ENCODE results near the gene NKIRAS1.
"Not testable (repeated sequence)": the region's sequence is repeated elsewhere in the genome, so short reads cannot be mapped to it uniquely, and the experiment has no call there.

NKIRAS1 gene

GRCh38 chr3:23895181-23895580, 21.6 kb downstream of the NKIRAS1 start:
- no peak for DNase-seq

GRCh38 chr3:23894254-23895061, 22.3 kb downstream of the NKIRAS1 start:
- DNase-seq, result peak; percentile 43

- no peak for DNase-seq
Measured at GRCh38 chr3:23889950-23890349, 26.8 kb downstream of the NKIRAS1 start.

GRCh38 chr3:23889386-23889785, 27.4 kb downstream of the NKIRAS1 start:
- no peak for DNase-seq

- peak; percentile 70 for DNase-seq
Measured at GRCh38 chr3:23888617-23889228, 28.1 kb downstream of the NKIRAS1 start.

GRCh38 chr3:23886311-23886710, 30.5 kb downstream of the NKIRAS1 start:
- DNase-seq, result no peak

- DNase-seq, result no peak
Measured at GRCh38 chr3:23885210-23885609, 31.6 kb downstream of the NKIRAS1 start.

- DNase-seq, result peak; percentile 44
Measured at GRCh38 chr3:23884481-23884880, 32.3 kb downstream of the NKIRAS1 start.

- no peak for DNase-seq
Measured at GRCh38 chr3:23882487-23882918, 34.3 kb downstream of the NKIRAS1 start.

GRCh38 chr3:23881993-23882392, 34.8 kb downstream of the NKIRAS1 start:
- peak; percentile 39 for DNase-seq

GRCh38 chr3:23880703-23881339, 36.0 kb downstream of the NKIRAS1 start:
- DNase-seq, result peak; percentile 32

GRCh38 chr3:23879485-23879884, 37.3 kb downstream of the NKIRAS1 start:
- DNase-seq, result no peak

- DNase-seq, result peak; percentile 88
Measured at GRCh38 chr3:23877329-23877980, 39.3 kb downstream of the NKIRAS1 start.

GRCh38 chr3:23876923-23877322, 39.9 kb downstream of the NKIRAS1 start:
- DNase-seq, result no peak

GRCh38 chr3:23875113-23875725, 41.6 kb downstream of the NKIRAS1 start:
- DNase-seq, result no peak

GRCh38 chr3:23874359-23875112, 42.3 kb downstream of the NKIRAS1 start:
- DNase-seq, result no peak

GRCh38 chr3:23873941-23874340, 42.8 kb downstream of the NKIRAS1 start:
- DNase-seq, result no peak

- DNase-seq, result no peak
Measured at GRCh38 chr3:23872330-23872729, 44.5 kb downstream of the NKIRAS1 start.

- DNase-seq, result not testable (repeated sequence)
Measured at GRCh38 chr3:23871361-23871760, 45.4 kb downstream of the NKIRAS1 start.

GRCh38 chr3:23870663-23871043, 46.1 kb downstream of the NKIRAS1 start:
- not testable (repeated sequence) for DNase-seq

- no peak for DNase-seq
Measured at GRCh38 chr3:23869977-23870662, 46.7 kb downstream of the NKIRAS1 start.

- no peak for DNase-seq
Measured at GRCh38 chr3:23867838-23868237, 49.0 kb downstream of the NKIRAS1 start.

Data from hematopoietic multipotent progenitor cell treated with erythropoietin and hydrocortisone succinate and interleukin-3 and kit ligand, for 4 days (in vitro differentiated cells).